Caki2 (cell line): ENCODE measurements around the gene BUB1. TPM values are rescaled to one million over a fixed set of nuclear protein-coding genes. Genes with fewer than 3 reads are reported as not detected.

Source experiments
- DNase-seq: peaks from one replicate; pipeline ENCODE4 v3.0.0-alpha.2; 2015; ENCODE audit warnings: low read depth
- in situ Hi-C: cut with HindIII; loops from 2 replicates; pipeline ENCODE4 v1.10.0; 2016; ENCODE audit warnings: low sequenced_read_pairs, low pct_unique_long_range_greater_than_20kb, mixed read lengths
- total RNA-seq: library from RNA; depleted of rRNA; stranded (reverse); fragments of >200 nt; shearing (Covaris generic); gene quantifications from 2 replicates; pipeline ENCODE4 v1.2.3, GENCODE V29; 2014; ENCODE audit warnings: low replicate concordance

BUB1 gene
- total RNA-seq, 1 experiment from 2014 or later, result 93.2 TPM

DNA sequence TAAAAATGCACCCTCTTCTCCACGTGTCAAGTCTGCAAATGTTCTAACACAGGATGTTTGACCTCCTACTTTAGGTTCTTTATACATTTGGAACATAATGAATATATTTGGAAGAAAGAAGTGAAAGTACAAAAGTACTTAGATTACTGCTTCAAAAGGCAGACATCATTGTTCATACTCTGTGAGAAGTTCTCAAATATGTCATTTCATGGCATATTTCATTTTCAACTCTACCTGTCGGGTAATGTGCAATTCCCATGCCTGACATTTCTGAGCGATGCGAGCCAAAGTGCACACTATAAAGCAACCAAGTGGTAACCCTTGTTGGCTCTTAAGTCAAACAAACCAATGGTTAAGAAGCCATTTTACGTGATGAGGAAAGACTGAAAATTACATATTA, 7.0 kb downstream of the BUB1 start:
- in situ Hi-C loops, result no loop called here
- no peak for DNase-seq

GRCh38 chr2:110669079-110669478, 8.8 kb downstream of the BUB1 start:
- in situ Hi-C loops, result no loop called here
- no peak for DNase-seq

DNA sequence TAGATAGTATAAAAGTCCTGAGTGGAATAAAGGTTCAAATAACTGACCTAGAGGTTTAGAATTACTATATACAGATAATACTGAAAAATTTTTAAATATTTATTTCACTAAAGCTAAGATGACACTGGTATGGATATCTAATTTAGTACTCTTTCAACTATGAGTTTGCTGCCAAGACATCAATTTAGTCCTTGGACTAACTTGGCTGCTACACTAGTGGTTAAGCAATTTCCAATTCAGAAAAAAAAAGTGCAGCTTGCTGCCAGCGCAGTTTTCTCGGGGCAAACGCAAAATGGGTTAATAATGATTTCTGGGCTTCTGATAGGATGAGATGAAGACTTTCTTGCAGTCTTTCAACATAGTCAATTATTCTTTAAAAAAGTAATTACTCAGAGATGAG, 10.8 kb downstream of the BUB1 start:
- DNase-seq, result no peak
- in situ Hi-C loops, result no loop called here

- DNase-seq, result no peak
- in situ Hi-C loops, result no loop called here
Measured at GRCh38 chr2:110664135-110664534, 13.7 kb downstream of the BUB1 start.

DNA sequence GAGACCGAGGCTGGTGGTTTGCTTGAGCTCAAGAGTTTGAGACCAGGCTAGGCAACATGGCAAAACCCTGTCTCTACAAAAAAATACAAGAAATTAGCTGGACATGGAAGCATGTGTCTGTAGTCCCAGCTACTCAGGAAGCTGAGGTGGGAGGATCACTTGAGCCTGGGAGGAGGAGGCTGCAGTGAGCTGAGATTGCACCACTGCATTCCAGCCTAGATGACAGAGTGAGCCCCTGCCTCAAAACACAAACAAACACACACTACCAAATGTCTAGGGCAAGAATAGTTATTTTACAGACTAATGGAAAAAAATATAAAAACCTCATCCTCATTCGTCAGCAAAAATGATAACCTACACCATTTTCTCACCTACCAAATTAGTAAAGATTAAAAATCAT, 15.3 kb downstream of the BUB1 start:
- DNase-seq, result no peak
- in situ Hi-C loops, result no loop called here

GRCh38 chr2:110660558-110660957, 17.3 kb downstream of the BUB1 start:
- in situ Hi-C loops, result no loop called here
- DNase-seq, result no peak

GRCh38 chr2:110659248-110659647, 18.6 kb downstream of the BUB1 start:
- no peak for DNase-seq
- in situ Hi-C loops, result no loop called here

DNA sequence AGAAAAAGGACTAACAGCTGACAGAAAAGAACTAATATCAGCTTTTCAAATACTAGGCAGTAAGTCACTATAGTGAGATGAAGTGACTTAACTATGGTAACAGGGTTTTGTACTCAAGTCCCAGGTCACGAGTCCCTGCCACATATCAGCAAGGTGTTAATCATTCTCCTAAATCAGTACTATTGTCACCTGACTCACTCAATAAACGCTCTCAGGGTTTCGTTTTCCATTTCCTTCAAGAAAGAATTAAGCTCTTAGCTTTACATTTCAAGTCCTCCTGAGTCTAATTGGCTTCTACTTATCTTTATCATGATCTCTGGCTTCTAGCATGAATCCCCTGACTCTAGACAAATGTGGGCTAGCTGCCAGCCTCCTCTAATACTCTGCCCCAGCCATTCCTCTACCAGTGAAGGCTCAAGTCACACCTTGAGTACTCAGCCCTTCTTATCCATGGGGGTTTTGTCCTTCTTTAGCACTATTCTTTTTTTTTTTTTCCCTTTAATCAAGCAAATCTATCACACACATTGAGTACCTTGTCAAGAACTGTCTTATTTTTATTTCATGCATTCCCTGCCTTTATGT, 20.0 kb downstream of the BUB1 start:
- in situ Hi-C loops, result no loop called here
- peak; percentile 85 for DNase-seq

DNA sequence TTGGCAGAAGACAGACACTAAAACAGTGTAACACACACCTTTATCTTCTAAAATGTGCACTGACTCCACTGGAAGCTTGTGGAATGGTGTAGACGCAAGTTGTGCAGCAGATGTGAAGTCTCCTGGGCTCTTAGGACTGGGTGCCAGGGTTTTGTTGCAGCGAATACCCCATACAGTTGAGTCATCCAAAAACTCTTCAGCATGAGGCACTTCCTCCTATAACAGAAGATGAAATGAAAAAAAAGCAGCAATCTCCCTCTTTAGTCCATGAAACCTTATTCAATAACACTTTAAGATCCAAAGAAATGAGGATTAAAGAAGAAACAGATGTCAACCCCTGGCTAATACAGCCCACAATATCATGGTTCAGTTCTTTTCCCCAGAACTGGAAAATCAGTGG, 22.2 kb downstream of the BUB1 start:
- in situ Hi-C loops, result no loop called here
- no peak for DNase-seq

- in situ Hi-C loops, result no loop called here
- DNase-seq, result no peak
Measured at GRCh38 chr2:110653861-110654260, 24.0 kb downstream of the BUB1 start.

DNA sequence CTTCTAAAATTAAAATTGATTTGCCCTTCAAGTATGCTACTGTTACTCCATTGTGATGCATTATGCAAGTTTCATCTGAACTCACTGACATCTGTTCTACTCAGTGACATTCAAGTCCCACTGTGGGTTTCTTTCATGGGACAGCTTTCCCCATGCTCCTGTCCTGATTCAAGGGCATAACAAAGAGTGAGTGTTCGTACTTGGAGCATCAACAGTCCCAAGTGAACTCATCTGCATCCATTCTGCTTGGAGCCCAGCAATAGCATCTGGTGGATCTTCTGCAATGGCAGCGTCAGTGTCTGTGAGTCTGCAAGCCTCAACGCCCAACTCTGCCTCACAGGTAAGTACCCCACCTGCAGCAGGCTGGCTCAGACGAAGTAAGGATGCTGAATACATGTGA, 27.5 kb downstream of the BUB1 start:
- in situ Hi-C loops, result no loop called here
- no peak for DNase-seq

DNA sequence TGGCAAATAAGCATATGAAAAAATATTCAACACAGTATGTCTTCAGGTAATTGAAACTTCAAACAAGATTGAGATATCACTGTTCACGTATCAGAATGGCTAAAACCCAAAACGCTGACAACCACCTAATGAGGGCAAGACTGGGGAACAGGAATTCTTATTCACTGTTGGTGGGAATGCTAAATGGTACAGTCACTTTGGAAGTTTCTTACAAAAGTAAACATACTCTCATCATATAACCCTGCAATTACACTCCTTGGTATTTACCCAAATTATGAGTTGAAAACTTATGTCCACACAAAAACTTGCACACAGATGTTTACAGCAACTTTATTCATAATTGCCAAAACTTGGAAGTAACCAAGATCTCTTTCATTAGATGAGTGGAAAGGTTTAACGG, 30.1 kb downstream of the BUB1 start:
- in situ Hi-C loops, result no loop called here
- DNase-seq, result no peak

DNA sequence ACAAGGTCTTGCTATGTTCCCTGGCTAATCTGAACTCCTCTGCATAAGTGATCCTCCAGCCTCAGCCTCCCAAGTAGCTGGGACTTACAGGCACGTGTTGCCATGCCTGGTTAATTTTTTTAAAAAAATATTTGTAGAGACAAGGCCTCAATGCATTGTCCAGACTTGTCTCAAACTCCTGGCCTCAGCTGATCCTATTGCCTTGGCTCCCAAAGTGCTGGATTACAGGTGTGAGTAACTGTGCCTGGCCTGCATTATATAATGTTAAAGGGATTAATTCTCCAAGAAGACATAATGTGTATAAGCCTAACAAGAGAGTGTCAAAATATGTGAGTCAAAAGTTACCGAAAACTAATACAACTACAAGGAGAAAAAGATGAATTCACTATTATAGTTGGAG, 32.2 kb downstream of the BUB1 start:
- in situ Hi-C loops, result no loop called here

GRCh38 chr2:110644357-110644756, 33.5 kb downstream of the BUB1 start:
- in situ Hi-C loops, result no loop called here

More for the DNA sequence above, 32.2 kb downstream of the BUB1 start:
- DNase-seq, result no peak

DNA sequence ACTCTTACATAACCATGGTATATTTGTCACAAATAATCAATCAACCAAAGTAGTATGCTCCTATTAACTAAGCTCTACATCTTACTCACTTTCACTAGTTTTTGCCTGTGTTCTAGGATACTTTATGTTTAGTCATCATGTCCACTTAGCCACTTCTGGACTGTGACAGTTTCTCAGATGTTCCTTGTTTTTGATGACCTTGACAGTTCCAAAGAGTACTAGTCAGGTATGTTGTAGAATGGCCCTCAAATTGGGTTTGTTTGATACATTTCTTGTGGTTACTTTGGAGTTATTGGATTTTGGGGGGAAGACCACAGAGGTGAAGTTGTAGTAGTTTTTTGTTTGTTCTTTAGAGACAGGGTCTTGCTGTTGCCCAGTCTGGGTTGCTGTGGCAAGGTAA, 35.5 kb downstream of the BUB1 start:
- no peak for DNase-seq
- in situ Hi-C loops, result no loop called here

More at GRCh38 chr2:110644357-110644756, 33.5 kb downstream of the BUB1 start:
- DNase-seq, result no peak

DNA sequence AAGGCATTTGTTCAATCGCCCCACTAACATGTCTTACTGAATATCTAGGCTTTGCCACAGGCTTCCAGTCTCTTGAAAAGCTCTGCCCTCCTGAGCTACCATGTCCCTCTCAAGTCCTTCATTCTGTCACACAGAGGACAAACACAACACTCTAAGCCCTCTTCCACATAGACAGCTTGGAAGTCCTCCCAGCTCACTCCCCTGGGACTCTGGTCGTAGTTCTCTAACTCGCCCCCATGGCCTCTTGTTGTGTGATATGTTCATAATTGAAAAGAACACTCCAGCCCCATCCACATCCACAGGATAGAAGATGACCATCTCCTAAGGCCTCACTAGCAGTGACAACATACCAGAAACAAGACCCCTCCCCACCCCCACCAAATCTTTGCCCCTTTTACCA, 37.9 kb downstream of the BUB1 start:
- in situ Hi-C loops, result no loop called here
- DNase-seq, result no peak

DNA sequence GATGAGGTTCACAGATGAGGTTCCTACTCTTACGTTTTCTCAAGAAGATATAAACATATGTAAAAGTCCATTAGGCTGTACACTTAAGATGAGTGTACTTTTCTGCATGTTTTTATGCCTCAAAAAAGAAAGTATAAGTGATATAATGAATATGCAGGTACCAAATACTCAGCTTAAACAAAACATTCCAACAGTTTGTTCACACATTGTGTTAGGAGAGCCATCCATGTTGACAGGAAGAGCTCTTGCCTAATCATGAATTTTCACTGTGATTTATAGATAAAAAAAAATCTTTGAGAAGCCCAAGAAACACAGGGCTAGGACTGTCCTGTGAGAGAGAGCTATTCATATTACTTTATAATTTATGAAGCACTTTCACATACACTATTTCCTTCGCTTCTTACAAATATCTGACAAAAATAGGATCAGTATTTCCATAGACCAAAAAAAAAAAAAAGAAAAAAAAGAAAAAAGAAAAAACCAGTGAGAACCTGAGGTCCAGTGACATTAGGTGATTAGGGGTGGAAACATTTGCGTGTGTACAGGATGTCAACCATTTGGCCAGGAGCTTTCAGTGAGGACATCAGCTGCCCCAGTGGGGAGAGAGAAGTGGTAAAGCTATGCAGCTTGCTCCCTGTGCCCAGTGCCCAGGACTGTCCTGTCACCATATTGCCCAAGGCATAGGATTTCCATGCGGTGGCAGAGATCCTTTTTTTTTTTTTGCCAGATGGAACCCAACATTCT, 38.7 kb downstream of the BUB1 start:
- in situ Hi-C loops, result no loop called here

GRCh38 chr2:110638004-110638403, 39.9 kb downstream of the BUB1 start:
- no peak for DNase-seq
- in situ Hi-C loops, result no loop called here

More for the DNA sequence above, 38.7 kb downstream of the BUB1 start:
- DNase-seq, result no peak

- DNase-seq, result no peak
- in situ Hi-C loops, result no loop called here
Measured at GRCh38 chr2:110637093-110637492, 40.8 kb downstream of the BUB1 start.
